C4-2B (cell line): Measurements from ENCODE around the gene H6PD.

Experiments used
- H3K27ac ChIP-seq: fragments of 450-650 bp; 2 replicates; pipeline ENCODE4 v1.5.1; 2017
- ZFX ChIP-seq: fragments of 450-650 bp; IDR thresholded peaks from 2 replicates; pipeline ENCODE4 v1.6.1; 2017
- TF ChIP-seq, protein P1 (sequence below): fragments of 450-650 bp; conservative IDR thresholded peaks from 2 replicates; pipeline ENCODE4 v1.5.1; 2017; ENCODE audit warnings: mild to moderate bottlenecking

H6PD gene

DNA sequence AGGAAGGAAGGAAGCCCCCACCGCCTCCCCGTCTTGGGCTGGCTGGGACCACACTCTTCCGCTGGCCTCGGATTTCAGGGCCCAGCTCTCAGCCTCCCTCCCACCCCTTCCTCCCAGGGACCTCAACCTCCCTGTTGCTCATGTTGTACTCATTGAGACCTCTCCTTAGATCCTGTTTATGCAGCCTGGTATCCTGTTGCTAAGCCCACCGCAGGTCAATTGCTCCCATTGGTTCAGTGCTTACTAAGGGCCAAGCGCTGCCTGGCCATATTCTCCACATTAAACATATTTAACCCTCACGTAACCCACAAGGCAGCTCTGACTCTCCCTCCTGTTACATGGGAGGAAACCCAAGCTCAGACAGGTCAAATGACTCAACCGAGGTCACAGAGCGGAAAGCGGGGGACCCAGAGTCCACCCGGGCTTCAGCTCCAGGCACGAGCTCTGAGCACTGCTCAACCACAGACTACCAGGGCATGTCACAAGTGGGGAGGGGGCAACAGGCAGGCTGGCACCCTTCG lies 23.2 kb upstream of the H6PD start:
- TF ChIP-seq ZFX, result no peak
- TF ChIP-seq, protein P1, sequence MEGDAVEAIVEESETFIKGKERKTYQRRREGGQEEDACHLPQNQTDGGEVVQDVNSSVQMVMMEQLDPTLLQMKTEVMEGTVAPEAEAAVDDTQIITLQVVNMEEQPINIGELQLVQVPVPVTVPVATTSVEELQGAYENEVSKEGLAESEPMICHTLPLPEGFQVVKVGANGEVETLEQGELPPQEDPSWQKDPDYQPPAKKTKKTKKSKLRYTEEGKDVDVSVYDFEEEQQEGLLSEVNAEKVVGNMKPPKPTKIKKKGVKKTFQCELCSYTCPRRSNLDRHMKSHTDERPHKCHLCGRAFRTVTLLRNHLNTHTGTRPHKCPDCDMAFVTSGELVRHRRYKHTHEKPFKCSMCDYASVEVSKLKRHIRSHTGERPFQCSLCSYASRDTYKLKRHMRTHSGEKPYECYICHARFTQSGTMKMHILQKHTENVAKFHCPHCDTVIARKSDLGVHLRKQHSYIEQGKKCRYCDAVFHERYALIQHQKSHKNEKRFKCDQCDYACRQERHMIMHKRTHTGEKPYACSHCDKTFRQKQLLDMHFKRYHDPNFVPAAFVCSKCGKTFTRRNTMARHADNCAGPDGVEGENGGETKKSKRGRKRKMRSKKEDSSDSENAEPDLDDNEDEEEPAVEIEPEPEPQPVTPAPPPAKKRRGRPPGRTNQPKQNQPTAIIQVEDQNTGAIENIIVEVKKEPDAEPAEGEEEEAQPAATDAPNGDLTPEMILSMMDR, result no peak
- no peak overlapping the region for H3K27ac ChIP-seq

DNA sequence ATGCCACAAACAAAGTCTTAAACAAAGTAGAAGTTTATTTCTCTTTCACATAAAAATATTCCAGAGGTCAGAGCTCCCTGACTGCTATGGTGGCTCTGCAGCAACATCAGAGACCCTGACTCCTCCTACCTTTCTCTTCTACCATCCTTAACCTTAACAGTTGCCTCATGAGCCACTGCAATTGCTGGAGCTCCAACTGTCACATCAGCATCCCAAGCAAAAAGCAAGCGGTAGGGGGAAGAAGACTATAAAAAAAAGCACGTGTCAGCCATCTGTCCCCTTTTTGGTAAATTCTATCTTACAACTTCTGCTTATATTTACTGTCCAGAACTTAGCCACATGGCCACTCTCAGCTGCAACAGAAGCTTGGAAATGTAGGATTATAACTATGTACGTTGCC lies 21.8 kb upstream of the H6PD start:
- H3K27ac ChIP-seq, result no peak overlapping the region
- TF ChIP-seq ZFX, result no peak
- TF ChIP-seq, protein P1, result no peak

DNA sequence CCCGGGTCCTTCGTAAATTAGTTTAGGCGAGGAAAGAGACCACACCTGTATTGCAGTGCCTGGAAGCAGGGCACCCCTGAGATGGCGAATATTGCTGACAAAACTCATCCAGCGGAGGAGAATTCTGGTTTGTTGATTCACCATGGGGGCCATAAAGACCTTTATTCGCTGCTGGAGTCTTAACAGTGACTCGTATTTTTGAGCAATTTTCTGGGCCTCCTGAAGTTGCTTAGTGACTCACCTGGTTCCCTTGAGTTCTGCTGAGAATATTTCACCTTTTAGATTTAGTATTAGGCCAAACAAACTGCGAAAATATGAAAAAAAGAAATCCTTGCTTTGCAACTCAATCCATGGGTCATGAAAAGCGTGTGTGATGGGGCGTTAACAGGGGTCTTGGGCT lies 20.6 kb upstream of the H6PD start:
- no peak overlapping the region for H3K27ac ChIP-seq
- TF ChIP-seq ZFX, result no peak
- TF ChIP-seq, protein P1, result no peak

DNA sequence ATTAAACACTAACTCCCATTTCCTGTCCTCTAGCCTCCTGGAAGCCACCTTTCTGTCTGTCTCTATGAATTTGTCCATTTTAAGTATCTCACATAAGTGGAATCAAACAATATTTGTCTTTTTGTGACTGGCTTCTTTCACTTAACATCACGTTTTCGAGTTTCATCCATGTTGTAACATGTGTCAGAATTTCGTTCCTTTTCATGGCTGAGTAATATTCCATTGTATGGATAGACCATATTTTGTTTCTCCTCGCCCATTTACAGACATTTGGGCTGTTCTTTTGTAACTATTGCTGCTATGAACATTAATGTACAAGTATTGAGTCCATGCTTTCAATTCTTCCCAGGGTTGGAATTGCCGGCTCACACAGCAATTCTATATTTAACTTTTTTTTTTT lies 15.7 kb upstream of the H6PD start:
- TF ChIP-seq, protein P1, result no peak
- no peak for TF ChIP-seq ZFX
- no peak overlapping the region for H3K27ac ChIP-seq

DNA sequence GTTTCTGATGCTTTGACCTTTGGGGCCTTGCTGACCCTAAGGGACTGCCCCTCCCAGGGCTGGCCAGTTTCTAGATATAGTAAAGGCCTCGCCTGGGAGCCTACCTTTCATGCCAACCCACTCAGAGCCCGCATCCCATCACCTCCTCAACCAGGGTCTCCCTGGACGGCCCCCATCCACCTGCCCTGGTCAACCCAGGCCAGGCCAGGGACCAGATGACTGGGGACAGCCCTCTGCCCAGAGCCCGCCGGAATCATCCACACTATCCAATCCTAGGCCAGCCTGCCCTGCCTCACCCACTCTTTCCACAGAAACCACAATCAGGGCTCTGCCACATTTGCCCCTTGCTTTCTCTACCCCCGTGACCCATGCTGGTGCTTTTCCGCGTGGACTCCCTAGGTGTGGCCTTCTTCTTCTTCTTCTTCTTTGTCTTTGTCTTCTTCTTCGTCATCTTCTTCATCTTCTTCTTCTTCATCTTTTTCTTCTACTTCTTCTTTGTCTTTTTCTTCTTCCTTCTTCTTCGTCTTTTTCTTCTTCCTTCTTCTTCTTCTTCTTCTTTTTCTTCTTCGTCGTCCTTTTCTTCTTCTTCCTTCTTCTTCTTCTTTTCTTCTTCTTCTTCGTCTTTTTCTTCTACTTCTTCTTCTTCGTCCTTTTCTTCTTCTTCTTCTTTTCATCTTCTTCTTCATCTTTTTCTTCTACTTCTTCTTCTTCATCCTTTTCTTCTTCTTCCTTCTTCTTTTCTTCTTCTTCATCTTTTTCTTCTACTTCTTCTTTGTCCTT lies 11.5 kb upstream of the H6PD start:
- TF ChIP-seq, protein P1, result no peak
- TF ChIP-seq ZFX, result no peak
- no peak overlapping the region for H3K27ac ChIP-seq

DNA sequence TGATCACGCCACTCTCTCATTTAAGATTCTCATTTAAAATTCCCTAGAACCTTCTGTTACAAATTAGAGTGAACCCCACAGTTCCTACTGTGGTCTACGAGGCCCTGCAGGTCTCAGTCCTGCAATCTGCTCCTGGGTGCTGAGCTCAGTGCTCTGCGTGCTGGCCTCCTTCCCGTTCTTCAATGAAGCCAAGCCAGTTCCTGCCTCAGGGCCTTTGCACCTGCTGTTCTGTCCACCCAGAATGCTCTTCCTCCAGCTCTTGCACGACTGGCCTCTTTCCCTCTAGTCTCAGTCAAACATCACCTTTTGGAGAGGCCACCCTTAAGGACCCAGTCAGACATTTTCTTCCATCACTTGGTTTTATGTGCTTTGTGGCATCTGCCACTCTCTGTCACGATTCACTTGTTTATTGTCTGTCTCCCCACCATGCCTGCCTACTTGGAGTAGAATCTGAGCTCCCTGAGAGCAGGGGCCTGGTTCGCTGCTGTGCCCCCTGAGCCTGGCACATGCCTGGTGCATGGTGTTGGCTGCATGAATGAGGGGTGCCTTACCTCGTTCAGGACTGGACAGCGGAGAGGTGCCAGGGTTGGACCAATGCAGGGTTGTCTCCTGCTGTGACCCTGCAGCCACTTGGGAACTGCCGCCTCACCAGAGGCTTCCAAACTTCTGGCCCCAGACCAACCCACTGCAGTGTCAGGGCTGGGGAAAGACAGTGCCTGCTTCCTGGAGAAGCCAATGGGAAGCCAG lies 9.7 kb upstream of the H6PD start:
- no peak for TF ChIP-seq ZFX
- TF ChIP-seq, protein P1, result no peak

DNA sequence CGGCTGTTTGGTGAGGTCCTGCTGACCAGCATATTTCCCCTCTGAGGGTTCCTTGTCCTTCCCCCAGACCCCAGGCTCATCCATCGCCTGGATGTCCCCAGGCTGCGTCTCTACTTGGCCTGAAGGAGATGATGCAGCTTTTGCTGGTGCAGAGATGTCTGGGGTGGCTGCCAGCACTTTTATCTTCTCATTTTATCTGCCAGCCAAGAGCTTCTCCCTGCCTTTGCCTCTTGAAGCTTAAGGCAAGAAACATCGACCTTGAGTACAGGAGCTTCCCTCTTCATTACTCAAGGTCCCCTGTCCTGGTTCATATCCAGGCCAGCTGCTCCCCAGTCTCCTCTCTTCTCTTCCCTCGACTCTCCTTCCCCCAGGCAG lies 9.2 kb upstream of the H6PD start:
- TF ChIP-seq ZFX, result no peak
- TF ChIP-seq, protein P1, result no peak
- peak overlapping the region; percentile 5; the same call in 1 of the 2 replicates for H3K27ac ChIP-seq

More for the DNA sequence above, 9.7 kb upstream of the H6PD start:
- H3K27ac ChIP-seq, result no peak overlapping the region
